Prostate gland (tissue), 2 donors: ENCODE measurements around the gene GNG4.

ENCODE experiments used
- CTCF ChIP-seq, 4 experiments: fragments of 200-600 bp in 2 of 4; fragments of 450-650 bp in 2 of 4; sonication (generic) in 2 of 4; IDR thresholded peaks; 1 replicate in 3 of 4; 2 replicates in 1 of 4; pipeline ENCODE4 v1.5.1; 2016 to 2019; ENCODE audit warnings: antibody characterized with exemption in 4 of 4, mild to moderate bottlenecking in 2 of 4, moderate library complexity in 2 of 4
- POLR2A ChIP-seq: fragments of 450-650 bp; IDR thresholded peaks from one replicate; pipeline ENCODE4 v1.6.1; 2016; ENCODE audit warnings: antibody characterized with exemption, mild to moderate bottlenecking
- POLR2AphosphoS5 ChIP-seq: sonication (generic); formaldehyde crosslinking; IDR thresholded peaks from one replicate; pipeline ENCODE4 v1.6.1; 2017; ENCODE audit warnings: antibody characterized with exemption

- TF ChIP-seq CTCF (IDR thresholded peaks at IDR 0.05) (no peak), POLR2A (no peak), POLR2AphosphoS5 (no peak)
These were observed 137.9 kb downstream of the GNG4 start for GRCh38 chr1:235511470-235512240.
